Loucy (cell line): ENCODE measurements around the gene SLC35F1.

Experiments used
- EZH2phosphoT487 ChIP-seq: fragments of 200-600 bp; IDR thresholded peaks from 2 replicates; pipeline ENCODE4 v1.6.1; 2018; ENCODE audit warnings: antibody characterized with exemption, mild to moderate bottlenecking, moderate library complexity, borderline replicate concordance
- TF ChIP-seq, protein P1 (sequence below): fragments of 200-600 bp; sonication (generic); conservative IDR thresholded peaks from 2 replicates; pipeline ENCODE4 v1.5.1; 2014; ENCODE audit warnings: mild to moderate bottlenecking, antibody characterized with exemption, low read length

DNA sequence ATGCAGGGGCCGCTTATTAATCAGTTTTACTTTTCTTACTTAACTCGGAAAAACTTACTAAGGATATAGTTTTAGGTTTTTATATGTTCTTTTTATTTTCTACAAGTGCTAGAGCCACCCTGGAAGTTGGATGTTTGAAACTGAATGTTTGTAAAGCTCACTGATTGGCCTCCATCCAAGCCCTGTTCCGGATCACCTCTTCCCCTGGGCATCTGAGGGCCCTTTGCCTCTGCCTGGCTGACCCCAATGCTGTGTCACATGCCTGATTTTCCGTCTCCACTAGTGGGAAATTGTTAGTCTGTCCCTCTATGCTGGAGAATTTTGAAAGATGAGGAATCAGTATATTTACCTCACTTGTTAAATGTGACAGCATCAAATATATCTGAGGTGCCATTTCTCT lies 79.3 kb downstream of the SLC35F1 start:
- TF ChIP-seq, protein P1, sequence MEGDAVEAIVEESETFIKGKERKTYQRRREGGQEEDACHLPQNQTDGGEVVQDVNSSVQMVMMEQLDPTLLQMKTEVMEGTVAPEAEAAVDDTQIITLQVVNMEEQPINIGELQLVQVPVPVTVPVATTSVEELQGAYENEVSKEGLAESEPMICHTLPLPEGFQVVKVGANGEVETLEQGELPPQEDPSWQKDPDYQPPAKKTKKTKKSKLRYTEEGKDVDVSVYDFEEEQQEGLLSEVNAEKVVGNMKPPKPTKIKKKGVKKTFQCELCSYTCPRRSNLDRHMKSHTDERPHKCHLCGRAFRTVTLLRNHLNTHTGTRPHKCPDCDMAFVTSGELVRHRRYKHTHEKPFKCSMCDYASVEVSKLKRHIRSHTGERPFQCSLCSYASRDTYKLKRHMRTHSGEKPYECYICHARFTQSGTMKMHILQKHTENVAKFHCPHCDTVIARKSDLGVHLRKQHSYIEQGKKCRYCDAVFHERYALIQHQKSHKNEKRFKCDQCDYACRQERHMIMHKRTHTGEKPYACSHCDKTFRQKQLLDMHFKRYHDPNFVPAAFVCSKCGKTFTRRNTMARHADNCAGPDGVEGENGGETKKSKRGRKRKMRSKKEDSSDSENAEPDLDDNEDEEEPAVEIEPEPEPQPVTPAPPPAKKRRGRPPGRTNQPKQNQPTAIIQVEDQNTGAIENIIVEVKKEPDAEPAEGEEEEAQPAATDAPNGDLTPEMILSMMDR = no peak
- no peak for TF ChIP-seq EZH2phosphoT487
